ENCODE results near the gene STK10.

The STK10 gene

DNA sequence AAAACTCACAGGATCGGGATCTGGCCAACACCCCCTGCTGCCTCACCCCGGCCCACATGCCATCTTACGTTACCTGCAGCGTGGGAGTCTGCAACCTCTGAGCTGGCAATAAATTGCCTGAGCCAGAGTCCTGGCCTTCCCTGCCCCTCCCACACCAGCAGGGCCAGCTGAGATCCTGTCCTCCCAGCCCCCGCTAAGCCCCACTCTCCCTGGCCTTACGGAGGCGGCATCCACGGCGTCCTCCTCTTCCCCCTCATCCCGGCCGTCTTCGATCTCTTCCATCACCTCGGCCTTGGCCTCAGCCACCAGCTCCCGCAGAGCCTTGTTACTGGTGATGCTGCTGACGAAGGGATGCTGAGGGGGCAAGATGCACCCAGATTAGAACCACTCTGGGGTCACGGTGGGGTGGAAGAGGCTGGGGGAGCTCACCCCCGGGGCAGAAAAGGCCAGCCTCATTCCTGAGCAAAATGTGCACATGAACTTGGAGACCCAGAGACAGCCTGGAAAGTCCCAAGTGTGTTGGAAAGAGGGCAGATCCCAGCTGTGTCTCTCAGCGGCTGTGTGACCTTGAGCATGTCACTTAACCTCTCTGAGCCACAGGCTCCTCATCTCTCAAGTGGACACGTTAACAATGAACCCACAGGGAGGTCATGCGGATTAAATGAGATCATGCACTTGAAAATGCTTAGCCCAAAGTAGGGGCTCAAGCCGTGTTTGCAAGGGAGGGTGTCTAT, 91.7 kb downstream of the STK10 start:
- no peak for ATAC-seq (ENCODE audit: low read depth)

GRCh38 chr5:172095368-172096206, 92.4 kb downstream of the STK10 start:
- ATAC-seq (ENCODE audit: low read depth) (no peak), DNase-seq (ENCODE audit: low spot score in 2 of 2) (no peak)
- Mint-ChIP-seq H3K4me3 (no peak overlapping the region), H3K4me1 (peaks cover 5% of the 10 kb centered on the region), H3K36me3 (peaks cover 24% of the 10 kb centered on the region), H3K9me3 (no peaks in the 10 kb centered on the region), H3K27me3 (no peaks in the 10 kb centered on the region), H3K27ac (no peak overlapping the region)

More for the DNA sequence above, 91.7 kb downstream of the STK10 start:
- Mint-ChIP-seq H3K27me3 (no peaks in the 10 kb centered on the region), H3K27ac (no peak overlapping the region), H3K4me3 (no peak overlapping the region), H3K9me3 (no peaks in the 10 kb centered on the region), H3K4me1 (peaks cover 5% of the 10 kb centered on the region), H3K36me3 (peaks cover 22% of the 10 kb centered on the region)
- no peak for DNase-seq (ENCODE audit: low spot score in 2 of 2)

- Mint-ChIP-seq H3K9me3 (no peaks in the 10 kb centered on the region), H3K27ac (no peak overlapping the region), H3K36me3 (peaks cover 36% of the 10 kb centered on the region), H3K27me3 (no peaks in the 10 kb centered on the region), H3K4me1 (peaks cover 10% of the 10 kb centered on the region), H3K4me3 (no peak overlapping the region)
- ATAC-seq (ENCODE audit: low read depth) (no peak), DNase-seq (ENCODE audit: low spot score in 2 of 2) (no peak)
Observed at GRCh38 chr5:172093965-172094364, 94.1 kb downstream of the STK10 start.

- Mint-ChIP-seq H3K4me3 (no peak overlapping the region), H3K27ac (no peak overlapping the region), H3K27me3 (no peaks in the 10 kb centered on the region), H3K36me3 (peaks cover 34% of the 10 kb centered on the region), H3K4me1 (peaks cover 6% of the 10 kb centered on the region), H3K9me3 (no peaks in the 10 kb centered on the region)
- ATAC-seq (ENCODE audit: low read depth) (no peak), DNase-seq (ENCODE audit: low spot score in 2 of 2) (no peak)
Observed at GRCh38 chr5:172093559-172093958, 94.5 kb downstream of the STK10 start.

GRCh38 chr5:172091956-172092732, 95.9 kb downstream of the STK10 start:
- DNase-seq (ENCODE audit: low spot score in 2 of 2) (no peak), ATAC-seq (ENCODE audit: low read depth) (no peak)
- Mint-ChIP-seq H3K9me3 (no peaks in the 10 kb centered on the region), H3K4me1 (peaks cover 6% of the 10 kb centered on the region), H3K4me3 (no peak overlapping the region), H3K27ac (no peak overlapping the region), H3K36me3 (peaks cover 26% of the 10 kb centered on the region), H3K27me3 (no peaks in the 10 kb centered on the region)

GRCh38 chr5:172090976-172091547, 97.0 kb downstream of the STK10 start:
- Mint-ChIP-seq H3K36me3 (peaks cover 23% of the 10 kb centered on the region), H3K27ac (no peak overlapping the region)

DNA sequence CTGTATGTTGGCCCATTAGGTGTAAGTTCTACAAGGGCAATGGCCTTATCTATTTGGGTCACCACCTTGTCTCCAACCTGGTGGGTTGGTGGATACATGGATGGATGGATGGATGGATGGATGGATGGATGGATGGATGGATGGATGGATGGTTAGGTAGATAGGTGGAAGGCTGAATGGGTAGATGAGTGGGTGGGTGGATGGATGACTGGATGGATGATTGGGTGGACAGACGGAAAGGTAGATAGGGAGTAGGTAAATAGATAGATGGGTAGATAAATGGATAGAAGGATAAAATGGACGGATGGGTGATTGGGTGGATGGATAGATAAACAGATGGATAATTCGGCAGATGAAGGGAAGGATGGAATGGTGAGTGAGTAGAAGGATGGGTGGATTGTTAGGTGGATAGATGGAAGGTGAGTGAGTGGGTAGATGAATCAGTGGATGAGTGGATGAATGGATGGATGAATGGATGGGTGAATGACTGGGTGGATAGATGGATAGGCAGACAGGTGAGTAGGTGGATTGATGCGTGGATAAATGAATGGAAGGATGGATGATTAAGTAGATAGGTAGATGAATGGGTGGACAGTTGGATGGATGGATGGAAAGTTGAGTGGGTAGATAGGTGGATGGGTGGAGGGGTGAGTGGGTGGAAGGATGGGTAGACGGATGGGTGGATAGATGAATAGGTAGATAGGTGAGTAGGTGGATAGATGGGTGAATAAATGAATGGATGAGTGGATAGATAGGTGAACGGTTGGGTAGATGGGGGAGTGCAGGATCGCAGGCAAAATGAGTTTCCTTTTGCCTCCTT, 98.5 kb downstream of the STK10 start:
- Mint-ChIP-seq H3K36me3 (peaks cover 20% of the 10 kb centered on the region), H3K27me3 (no peaks in the 10 kb centered on the region), H3K9me3 (no peaks in the 10 kb centered on the region), H3K27ac (peak overlapping the region; percentile 15), H3K4me1 (peaks cover 6% of the 10 kb centered on the region), H3K4me3 (no peak overlapping the region)
- ATAC-seq (ENCODE audit: low read depth), result no peak
- no peak for DNase-seq (ENCODE audit: low spot score in 2 of 2)

More at GRCh38 chr5:172090976-172091547, 97.0 kb downstream of the STK10 start:
- Mint-ChIP-seq H3K4me1 (peaks cover 6% of the 10 kb centered on the region), H3K9me3 (no peaks in the 10 kb centered on the region), H3K4me3 (no peak overlapping the region), H3K27me3 (no peaks in the 10 kb centered on the region)
- ATAC-seq (ENCODE audit: low read depth) (no peak), DNase-seq (ENCODE audit: low spot score in 2 of 2) (no peak)

DNA sequence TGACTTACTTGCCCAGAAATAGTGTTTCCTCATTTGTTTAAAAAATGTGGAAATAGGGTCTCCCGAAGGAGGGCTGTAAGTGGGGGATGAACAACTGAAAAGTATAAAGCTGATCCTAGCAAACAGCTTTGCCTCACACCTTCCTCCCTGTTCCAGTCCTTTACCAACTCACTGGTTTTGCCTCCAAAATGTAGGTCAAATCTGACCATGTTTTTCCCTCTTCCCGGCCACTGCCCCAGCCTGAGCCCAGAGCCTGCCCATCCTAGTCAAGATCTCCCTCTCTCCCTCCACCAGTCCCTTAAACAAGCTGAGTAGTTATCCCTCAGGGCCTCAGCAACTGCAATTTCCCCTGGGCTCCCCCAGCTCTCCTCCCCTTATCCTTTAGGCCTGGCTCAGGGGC, 99.2 kb downstream of the STK10 start:
- no peaks in the 10 kb centered on the region for H3K9me3 Mint-ChIP-seq
- H3K4me1 Mint-ChIP-seq, result peaks cover 6% of the 10 kb centered on the region
- DNase-seq (ENCODE audit: low spot score in 2 of 2) (no peak), ATAC-seq (ENCODE audit: low read depth) (no peak)
- H3K27me3 Mint-ChIP-seq, result no peaks in the 10 kb centered on the region
- H3K27ac Mint-ChIP-seq, result peak overlapping the region; percentile 15
- H3K4me3 Mint-ChIP-seq, result no peak overlapping the region
- peaks cover 20% of the 10 kb centered on the region for H3K36me3 Mint-ChIP-seq

DNA sequence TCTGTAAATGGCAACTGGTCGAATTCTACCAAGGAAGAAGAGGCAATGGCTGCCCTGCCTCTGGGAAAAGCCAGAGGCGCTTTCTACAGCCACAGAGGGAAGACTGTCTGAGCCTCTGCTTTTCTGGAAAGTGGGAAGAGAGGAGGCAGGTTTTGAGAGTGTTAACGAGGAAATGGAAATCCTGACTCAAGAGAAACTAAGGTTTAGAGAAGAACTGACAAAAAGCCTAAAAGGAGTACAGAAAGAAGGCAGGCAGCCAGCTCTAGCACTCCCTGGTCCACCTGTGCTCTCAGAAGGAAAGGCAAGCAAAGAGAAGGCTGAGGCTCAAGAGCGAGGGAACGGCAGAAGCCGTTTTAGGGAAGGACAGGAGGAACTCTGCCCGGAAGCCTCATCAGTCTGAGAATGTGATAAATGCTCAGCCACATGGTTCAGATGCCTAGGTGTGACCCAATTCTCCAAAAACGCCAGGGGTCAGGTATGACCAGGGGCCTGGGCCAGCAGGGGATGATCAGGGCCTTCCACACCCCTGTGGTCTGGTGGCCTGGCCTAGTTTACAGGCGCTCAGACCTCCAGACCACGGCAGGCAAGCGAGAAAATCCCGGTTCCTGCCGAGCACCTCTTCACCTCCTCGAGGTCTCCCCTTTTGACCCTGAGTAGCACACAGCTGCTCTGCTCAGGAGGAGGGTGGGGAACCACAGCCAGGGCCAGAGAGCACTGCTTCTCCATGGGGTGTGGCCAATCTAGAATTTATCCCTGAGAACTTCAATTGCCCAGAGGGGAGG, 101.6 kb downstream of the STK10 start:
- H3K36me3 Mint-ChIP-seq, result peaks cover 28% of the 10 kb centered on the region
- DNase-seq (ENCODE audit: low spot score in 2 of 2) (no peak), ATAC-seq (ENCODE audit: low read depth) (no peak)
- H3K4me3 Mint-ChIP-seq, result no peak overlapping the region
- peak overlapping the region; percentile 19 for H3K27ac Mint-ChIP-seq
- H3K4me1 Mint-ChIP-seq, result peaks cover 6% of the 10 kb centered on the region
- no peaks in the 10 kb centered on the region for H3K9me3 Mint-ChIP-seq
- H3K27me3 Mint-ChIP-seq, result no peaks in the 10 kb centered on the region

DNA sequence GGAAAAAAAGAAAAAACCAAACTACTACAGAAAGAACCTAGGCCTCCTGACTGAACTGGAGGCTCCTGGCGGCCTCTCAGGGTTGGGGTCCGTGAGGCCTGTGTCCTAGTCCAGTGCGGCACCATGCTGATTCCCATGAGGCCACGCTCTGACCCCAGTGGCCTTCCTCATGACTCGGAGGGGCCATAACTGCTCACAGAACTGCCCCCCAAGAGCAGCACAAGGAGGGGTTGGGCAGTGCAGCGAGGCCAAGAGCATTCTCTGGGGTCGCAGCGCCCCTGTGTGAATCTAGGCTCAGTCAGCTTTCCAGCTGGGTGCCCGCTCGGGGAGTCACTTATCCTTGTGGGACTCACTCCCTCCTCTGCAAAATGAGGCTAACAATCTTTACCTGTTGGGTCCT, 102.3 kb downstream of the STK10 start:
- H3K4me3 Mint-ChIP-seq, result no peak overlapping the region
- peaks cover 26% of the 10 kb centered on the region for H3K36me3 Mint-ChIP-seq
- no peak for ATAC-seq (ENCODE audit: low read depth)

DNA sequence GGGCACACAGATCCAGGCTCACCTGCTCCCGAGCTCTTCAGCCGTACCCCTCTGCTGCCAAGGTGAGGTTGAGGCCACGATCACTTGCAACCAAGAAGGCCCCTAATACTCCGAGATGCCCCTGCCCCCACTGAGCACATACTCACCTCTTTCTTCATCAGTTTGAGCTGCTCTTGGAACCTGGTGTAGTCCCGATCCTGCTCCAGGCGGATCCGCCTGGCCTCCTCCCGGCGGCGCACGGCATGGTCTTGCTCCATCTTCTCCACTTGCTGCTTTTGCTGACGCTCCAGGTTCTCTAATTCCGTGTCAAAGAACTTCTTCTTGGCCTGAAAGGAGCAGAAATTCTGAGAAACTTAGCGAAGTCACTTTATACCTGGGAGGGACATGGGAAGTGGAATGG, 105.8 kb downstream of the STK10 start:
- H3K4me1 Mint-ChIP-seq, result no peaks in the 10 kb centered on the region
- H3K27me3 Mint-ChIP-seq, result no peaks in the 10 kb centered on the region
- H3K27ac Mint-ChIP-seq, result peak overlapping the region; percentile 69
- peaks cover 24% of the 10 kb centered on the region for H3K36me3 Mint-ChIP-seq
- H3K4me3 Mint-ChIP-seq, result no peak overlapping the region
- no peak for ATAC-seq (ENCODE audit: low read depth)
- H3K9me3 Mint-ChIP-seq, result no peaks in the 10 kb centered on the region
- DNase-seq (ENCODE audit: low spot score in 2 of 2), result no peak

More for the DNA sequence above, 102.3 kb downstream of the STK10 start:
- no peak for DNase-seq (ENCODE audit: low spot score in 2 of 2)
- Mint-ChIP-seq H3K27ac (peak overlapping the region; percentile 19), H3K27me3 (no peaks in the 10 kb centered on the region), H3K9me3 (no peaks in the 10 kb centered on the region), H3K4me1 (peaks cover 6% of the 10 kb centered on the region)

DNA sequence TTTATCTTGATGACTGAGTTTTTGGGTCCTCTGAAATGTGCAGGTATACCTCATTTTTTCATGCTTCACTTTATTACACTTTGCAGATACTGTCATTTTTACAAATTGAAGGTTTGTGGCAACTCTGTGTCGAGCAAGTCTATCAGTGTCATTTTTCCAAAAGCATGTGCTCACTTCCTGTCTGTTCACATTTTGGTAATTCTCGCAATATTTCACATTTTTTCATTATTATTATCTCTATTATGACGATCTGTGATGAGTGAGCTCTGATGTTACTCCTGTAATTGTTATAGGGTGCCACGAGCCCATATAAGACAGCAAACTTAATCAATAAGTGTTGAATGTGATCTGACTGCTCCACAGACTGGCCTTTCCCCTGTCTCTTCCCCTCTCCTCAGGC, 108.1 kb downstream of the STK10 start:
- H3K36me3 Mint-ChIP-seq, result peaks cover 34% of the 10 kb centered on the region
- ATAC-seq (ENCODE audit: low read depth), result no peak
- H3K27ac Mint-ChIP-seq, result peak overlapping the region; percentile 9
- no peaks in the 10 kb centered on the region for H3K4me1 Mint-ChIP-seq
- no peaks in the 10 kb centered on the region for H3K27me3 Mint-ChIP-seq
- no peak for DNase-seq (ENCODE audit: low spot score in 2 of 2)
- H3K4me3 Mint-ChIP-seq, result no peak overlapping the region
- no peaks in the 10 kb centered on the region for H3K9me3 Mint-ChIP-seq
